HEK293 (cell line): ENCODE measurements around the gene RAD50.

Source experiments
- CTCF ChIP-seq: fragments of 450-650 bp; formaldehyde crosslinking; IDR thresholded peaks from 2 replicates; pipeline ENCODE4 v1.5.1; 2016; ENCODE audit warnings: missing biosample characterization, missing genetic modification characterization
- PRDM1 ChIP-seq: fragments of 450-650 bp; formaldehyde crosslinking; IDR thresholded peaks from 2 replicates; pipeline ENCODE4; 2016; ENCODE audit warnings: missing biosample characterization, missing genetic modification characterization
- PRDM4 ChIP-seq: fragments of 450-650 bp; formaldehyde crosslinking; IDR thresholded peaks from 2 replicates; pipeline ENCODE4 v1.5.1; 2017; ENCODE audit warnings: missing biosample characterization, missing genetic modification characterization
- ZBTB17 ChIP-seq: fragments of 450-650 bp; formaldehyde crosslinking; IDR thresholded peaks from 2 replicates; pipeline ENCODE4 v1.5.1; 2016; ENCODE audit warnings: missing biosample characterization, missing genetic modification characterization
- ZNF311 ChIP-seq: fragments of 450-650 bp; formaldehyde crosslinking; IDR thresholded peaks from 2 replicates; pipeline ENCODE4 v1.5.1; 2017; ENCODE audit warnings: missing biosample characterization, missing genetic modification characterization, borderline replicate concordance
- ZNF324 ChIP-seq: fragments of 450-650 bp; formaldehyde crosslinking; IDR thresholded peaks from 2 replicates; pipeline ENCODE4 v1.5.1; 2016; ENCODE audit warnings: missing biosample characterization, missing genetic modification characterization
- ZNF510 ChIP-seq: fragments of 450-650 bp; formaldehyde crosslinking; IDR thresholded peaks from 2 replicates; pipeline ENCODE4 v1.5.1; 2018; ENCODE audit warnings: mild to moderate bottlenecking, missing genetic modification characterization, missing biosample characterization; ENCODE audit not compliant: insufficient replicate concordance

- TF ChIP-seq CTCF (tag by site-specific recombination): no peak
- TF ChIP-seq ZNF510 (tag by site-specific recombination): no peak
- no peak for TF ChIP-seq ZNF311 (tag by site-specific recombination)
- TF ChIP-seq PRDM1 (tag by site-specific recombination): no peak
- TF ChIP-seq ZBTB17: no peak
- no peak for TF ChIP-seq PRDM4 (tag by site-specific recombination)
- TF ChIP-seq ZNF324: no peak
Measured at GRCh38 chr5:132680780-132681475, 124.2 kb downstream of the RAD50 start.
